NT2/D1 (cell line): ENCODE measurements around the gene FGF19.

ENCODE experiments used
- SUZ12 ChIP-seq: IDR thresholded peaks from 2 replicates; pipeline ENCODE4 v1.6.1; 2011; ENCODE audit not compliant: insufficient read length, insufficient read depth; ENCODE audit errors: extremely low read depth
- ZNF274 ChIP-seq: IDR thresholded peaks from 2 replicates; pipeline ENCODE4 v1.6.1; 2011; ENCODE audit warnings: mild to moderate bottlenecking, low read depth, low read length

DNA sequence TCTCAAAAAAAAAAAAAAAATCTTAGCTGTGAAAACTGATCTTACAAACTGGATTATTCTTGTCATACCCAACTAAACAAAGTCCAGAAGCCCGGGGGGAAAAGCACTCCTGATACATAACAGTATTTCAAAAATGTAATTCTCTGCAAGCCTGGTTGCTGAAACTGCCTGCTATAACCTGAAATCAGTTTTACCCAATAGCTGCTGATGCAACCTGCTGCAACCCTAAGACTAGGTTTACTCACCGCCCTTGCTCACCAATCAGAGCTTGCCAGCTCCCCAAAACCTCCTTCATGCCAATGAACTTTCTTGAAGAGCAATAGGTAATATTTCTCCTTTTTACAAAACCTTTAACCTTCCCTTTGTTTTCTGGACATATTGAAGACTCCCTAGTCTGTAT, 12.4 kb downstream of the FGF19 start:
- TF ChIP-seq SUZ12, result no peak
- TF ChIP-seq ZNF274, result no peak
